HG02852 (cell line): ENCODE results near the gene FOXO6.

Experiments
- ATAC-seq: cut with Tn5 transposase; IDR thresholded peaks from one replicate; pipeline ENCODE4 v1.9.1; 2021; ENCODE audit warnings: mild to moderate bottlenecking, moderate library complexity; ENCODE audit not compliant: unreplicated experiment

FOXO6 gene

GRCh38 chr1:41365772-41366454 lies 4.7 kb downstream of the FOXO6 start:
- no peak for ATAC-seq

- no peak for ATAC-seq
Observed at GRCh38 chr1:41366455-41367287, 5.4 kb downstream of the FOXO6 start.

GRCh38 chr1:41367288-41367642 lies 6.0 kb downstream of the FOXO6 start:
- ATAC-seq: no peak

GRCh38 chr1:41368366-41368765 lies 7.1 kb downstream of the FOXO6 start:
- ATAC-seq: no peak

- no peak for ATAC-seq
Observed at GRCh38 chr1:41368801-41369200, 7.6 kb downstream of the FOXO6 start.

- ATAC-seq: no peak
Observed at GRCh38 chr1:41369531-41369930, 8.3 kb downstream of the FOXO6 start.

GRCh38 chr1:41370225-41370624 lies 9.0 kb downstream of the FOXO6 start:
- no peak for ATAC-seq

GRCh38 chr1:41370756-41371420 lies 9.7 kb downstream of the FOXO6 start:
- ATAC-seq: no peak

- no peak for ATAC-seq
Observed at GRCh38 chr1:41371630-41372599, 10.7 kb downstream of the FOXO6 start.

- ATAC-seq: no peak
Observed at GRCh38 chr1:41372600-41372993, 11.4 kb downstream of the FOXO6 start.

GRCh38 chr1:41373373-41373772 lies 12.1 kb downstream of the FOXO6 start:
- no peak for ATAC-seq

GRCh38 chr1:41374711-41375110 lies 13.5 kb downstream of the FOXO6 start:
- no peak for ATAC-seq

- ATAC-seq: no peak
Observed at GRCh38 chr1:41377397-41377796, 16.2 kb downstream of the FOXO6 start.

GRCh38 chr1:41378222-41378621 lies 17.0 kb downstream of the FOXO6 start:
- ATAC-seq: no peak

- ATAC-seq: no peak
Observed at GRCh38 chr1:41378999-41379737, 17.9 kb downstream of the FOXO6 start.

- ATAC-seq: no peak
Observed at GRCh38 chr1:41379738-41380130, 18.5 kb downstream of the FOXO6 start.

- no peak for ATAC-seq
Observed at GRCh38 chr1:41380195-41380594, 19.0 kb downstream of the FOXO6 start.

GRCh38 chr1:41380979-41381691 lies 19.9 kb downstream of the FOXO6 start:
- ATAC-seq: no peak

- ATAC-seq: no peak
Observed at GRCh38 chr1:41381692-41382479, 20.7 kb downstream of the FOXO6 start.
